A375 (cell line): ENCODE data around the gene MON1B. TPM values are rescaled to one million over a fixed set of nuclear protein-coding genes. Genes with fewer than 3 reads are reported as not detected.

Experiments used
- total RNA-seq: library from RNA; depleted of rRNA; stranded (reverse); fragments of >200 nt; shearing (Covaris generic); gene quantifications from 2 replicates; pipeline ENCODE4 v1.2.3, GENCODE V29; 2014; rRNA removed

MON1B gene
- 14.4 and 17.0 TPM in 2 replicates for total RNA-seq

GRCh38 chr16:77190478-77191258 lies at the start of gene MON1B:
Gene MON1B, plus strand, starts transcription at chr16:77191190. Its CDS starts 296 bp downstream, at chr16:77191486.

DNA sequence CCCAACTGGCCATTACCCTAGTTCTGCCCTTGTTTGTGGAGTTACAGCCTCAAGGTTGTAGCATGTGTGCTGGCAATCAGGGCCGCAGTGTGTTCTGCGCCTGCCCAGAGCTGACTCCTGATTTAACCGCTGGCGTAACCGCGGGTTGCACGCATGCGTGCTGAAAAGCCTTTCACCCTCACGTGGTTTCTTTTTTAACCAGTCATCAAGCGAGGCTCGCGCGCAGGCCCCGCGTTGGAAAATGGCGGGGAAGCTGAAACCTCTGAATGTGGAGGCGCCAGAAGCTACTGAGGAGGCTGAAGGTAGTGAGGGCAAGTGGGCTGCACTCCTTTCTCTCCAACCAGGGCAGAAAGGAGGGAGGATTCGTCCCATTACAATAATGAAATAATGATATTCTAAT lies 8.2 kb downstream of the MON1B start, which contains the start of gene SYCE1L:
Gene SYCE1L (plus strand): TSS at position 198 of the 400 bp plus-strand sequence. CDS start 44 bp downstream, at position 242.

Other genes with a start within 250 kb of the MON1B start
- 1.3 and 3.3 TPM in 2 replicates for gene SYCE1L, start 8.2 kb downstream of the MON1B start, total RNA-seq
- 0.04 and 0.13 TPM in 2 replicates for gene ADAMTS18, start 243.8 kb downstream of the MON1B start, total RNA-seq